Large intestine (tissue), 3 donors: ENCODE measurements around the gene SNRNP48. TPM values are rescaled to one million over a fixed set of nuclear protein-coding genes. Genes with fewer than 3 reads are reported as not detected.

Experiments used
- DNase-seq, 2 donors: peaks; one replicate each; pipeline versions ENCODE4 v3.0.0 to v3.0.0-alpha.2; 2013
- H3K27ac ChIP-seq: one replicate; pipeline ENCODE4 v1.5.1; 2013; ENCODE audit warnings: low read length
- H3K27me3 ChIP-seq: 2 replicates; pipeline ENCODE4 v1.6.1; 2013; ENCODE audit warnings: low read length; ENCODE audit not compliant: control insufficient read depth, insufficient read depth
- H3K36me3 ChIP-seq: 2 replicates; pipeline ENCODE4 v1.6.1; 2013; ENCODE audit warnings: low read length; ENCODE audit not compliant: control insufficient read depth, insufficient read depth
- H3K4me1 ChIP-seq: one replicate; pipeline ENCODE4 v1.6.1; 2013; ENCODE audit warnings: low read length; ENCODE audit not compliant: control insufficient read depth, insufficient read depth
- H3K4me3 ChIP-seq: one replicate; pipeline ENCODE4 v1.5.1; 2013; ENCODE audit warnings: low read length
- H3K9me3 ChIP-seq: one replicate; pipeline ENCODE4 v1.6.1; 2013; ENCODE audit warnings: mild to moderate bottlenecking, low read depth, low read length, moderate library complexity; ENCODE audit not compliant: control insufficient read depth
- WGBS: methylation state at CpG from one replicate; pipeline ENCODE4 v1.1.5; 2013; ENCODE audit warnings: low lambda C conversion rate; ENCODE audit not compliant: insufficient coverage; 5-methylcytosine and 5-hydroxymethylcytosine counted together
- polyA plus RNA-seq: library from polyadenylated mRNA; unstranded; fragments of 120-200 nt; gene quantifications from one replicate; pipeline ENCODE4 v1.2.1, GENCODE V29; 2013

The SNRNP48 gene
- polyA plus RNA-seq, 1 donor: 18.6 TPM

DNA sequence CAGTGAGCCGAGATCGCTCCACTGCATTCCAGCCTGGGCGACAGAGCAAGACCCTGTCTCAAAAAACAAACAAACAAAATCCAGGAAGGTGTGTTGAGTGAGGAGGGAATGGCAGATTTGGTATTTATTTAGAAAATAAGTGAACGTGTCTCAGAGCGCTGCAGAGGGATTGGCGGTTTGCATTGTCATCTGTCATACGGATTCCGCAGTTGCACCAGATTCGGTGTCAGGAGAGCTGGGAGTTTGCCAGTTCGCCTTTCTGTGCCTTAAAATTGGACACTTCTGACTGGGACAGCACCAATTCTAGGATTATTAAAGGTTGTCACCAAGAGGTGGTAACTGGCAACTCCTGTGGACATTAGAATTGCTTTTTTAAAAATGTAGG, 912 bp downstream of the SNRNP48 start:
- WGBS: no CpG with 5 or more reads among the region's 10 CpGs
- Histone ChIP-seq H3K36me3 (peaks cover 18% of the 10 kb centered on the region), H3K27ac (no peak overlapping the region), H3K27me3 (no peaks in the 10 kb centered on the region), H3K4me3 (peak overlapping the region; percentile 99), H3K4me1 (peaks cover 15% of the 10 kb centered on the region), H3K9me3 (no peaks in the 10 kb centered on the region)
- DNase-seq: peak in 1 of 2 donors; percentile 25

DNA sequence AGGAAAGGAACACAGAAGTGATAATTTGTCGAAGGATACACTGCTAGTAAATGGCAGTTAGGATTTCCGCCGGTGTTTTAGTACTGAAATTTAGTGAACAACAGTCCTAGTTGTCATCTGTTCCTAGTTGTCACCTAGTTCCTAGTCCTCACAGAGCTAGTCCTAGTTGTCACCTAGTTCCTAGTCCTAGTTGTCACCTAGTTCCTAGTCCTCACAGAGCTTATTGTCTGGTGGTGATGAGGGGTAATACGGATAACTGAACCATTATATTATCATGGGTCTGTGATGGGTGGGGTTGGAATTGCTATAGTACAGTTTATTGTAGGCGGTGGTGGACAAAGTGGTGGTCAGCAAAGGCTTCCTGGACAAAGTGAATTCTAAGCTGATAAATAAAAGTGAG, 1.8 kb downstream of the SNRNP48 start:
- WGBS: no CpG with 5 or more reads among the region's 5 CpGs
- no peak for DNase-seq
- Histone ChIP-seq H3K4me1 (peaks cover 15% of the 10 kb centered on the region), H3K27me3 (no peaks in the 10 kb centered on the region), H3K27ac (no peak overlapping the region), H3K4me3 (no peak overlapping the region), H3K9me3 (no peaks in the 10 kb centered on the region), H3K36me3 (peaks cover 26% of the 10 kb centered on the region)

DNA sequence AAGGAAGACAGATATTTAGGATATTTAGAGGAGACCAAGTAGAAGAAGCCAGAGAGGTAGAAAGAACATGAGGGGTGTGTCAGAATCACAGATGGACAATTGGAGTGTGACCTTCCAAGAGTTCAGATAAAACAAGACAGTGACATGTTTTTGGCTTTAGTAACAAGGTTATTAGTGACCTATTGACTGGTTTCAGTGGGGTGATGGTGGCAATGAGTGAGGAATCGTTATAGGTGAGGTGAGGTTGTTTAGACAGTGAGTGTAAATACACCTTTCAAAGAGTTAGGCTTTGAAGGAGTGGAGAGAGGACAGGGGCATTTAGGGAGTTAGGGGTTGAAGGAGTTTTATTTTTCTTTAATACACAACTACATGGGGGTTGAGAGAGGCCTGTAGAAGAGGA, 3.2 kb downstream of the SNRNP48 start:
- Histone ChIP-seq H3K36me3 (peaks cover 33% of the 10 kb centered on the region), H3K4me1 (peaks cover 7% of the 10 kb centered on the region), H3K9me3 (no peaks in the 10 kb centered on the region), H3K27me3 (no peaks in the 10 kb centered on the region), H3K27ac (no peak overlapping the region), H3K4me3 (no peak overlapping the region)
- no peak for DNase-seq
- no CpG with 5 or more reads among the region's 1 CpG for WGBS

DNA sequence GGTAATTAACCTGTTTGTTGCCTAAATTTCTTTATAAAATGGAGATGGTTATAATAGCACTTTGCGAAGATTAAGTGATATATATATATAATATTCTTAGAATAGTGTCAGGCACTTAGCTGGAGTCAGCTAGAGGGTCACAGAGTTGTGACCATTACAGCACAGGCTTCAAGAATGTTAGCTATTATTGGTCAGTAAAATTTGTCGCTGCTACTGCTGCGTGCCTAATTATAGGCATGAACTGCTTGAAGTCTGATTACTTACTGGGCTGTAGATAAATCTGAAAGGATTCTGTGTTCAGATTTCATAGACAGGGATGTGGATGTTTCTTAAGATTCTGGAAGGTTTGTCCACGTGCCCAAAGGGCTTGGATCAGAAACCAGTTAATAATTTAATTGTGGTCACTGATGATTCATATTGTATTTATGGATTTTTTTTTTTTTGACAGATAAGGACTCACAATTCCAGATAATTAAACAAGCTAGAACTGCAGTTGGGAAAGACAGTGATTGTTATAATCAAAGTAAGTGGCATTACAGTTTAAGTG, 4.7 kb downstream of the SNRNP48 start:
- Histone ChIP-seq H3K27ac (no peak overlapping the region), H3K4me1 (peaks cover 7% of the 10 kb centered on the region), H3K36me3 (peaks cover 36% of the 10 kb centered on the region), H3K4me3 (no peak overlapping the region), H3K27me3 (no peaks in the 10 kb centered on the region), H3K9me3 (no peaks in the 10 kb centered on the region)
- no peak for DNase-seq
- no CpG with 5 or more reads among the region's 4 CpGs for WGBS

DNA sequence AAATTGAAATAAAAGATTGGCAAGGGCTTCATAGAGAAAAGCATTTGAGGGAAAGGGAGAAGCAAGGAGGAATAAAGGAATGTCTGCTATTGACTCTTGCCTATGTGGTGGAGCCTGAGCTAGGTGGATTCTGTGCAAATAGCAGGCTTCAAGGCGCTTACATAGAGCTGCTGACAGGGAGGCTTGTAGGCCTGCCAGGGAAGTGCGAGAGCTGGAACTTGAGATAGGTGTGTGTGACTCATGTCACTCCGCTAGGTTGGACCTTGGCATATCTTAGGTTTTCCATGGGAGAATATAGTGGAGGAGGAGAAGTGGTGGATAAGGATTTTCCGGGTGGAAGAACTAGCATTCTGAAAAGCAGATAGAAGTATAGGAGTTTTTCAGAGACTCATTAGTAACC, 14.0 kb downstream of the SNRNP48 start:
- DNase-seq: peak; percentile 69 to 78
- Histone ChIP-seq H3K36me3 (peaks cover 57% of the 10 kb centered on the region), H3K4me1 (no peaks in the 10 kb centered on the region), H3K9me3 (no peaks in the 10 kb centered on the region), H3K27ac (peak overlapping the region; percentile 31), H3K27me3 (no peaks in the 10 kb centered on the region), H3K4me3 (no peak overlapping the region)
- 43% methylated on average over 1 of the region's 4 CpGs for WGBS

DNA sequence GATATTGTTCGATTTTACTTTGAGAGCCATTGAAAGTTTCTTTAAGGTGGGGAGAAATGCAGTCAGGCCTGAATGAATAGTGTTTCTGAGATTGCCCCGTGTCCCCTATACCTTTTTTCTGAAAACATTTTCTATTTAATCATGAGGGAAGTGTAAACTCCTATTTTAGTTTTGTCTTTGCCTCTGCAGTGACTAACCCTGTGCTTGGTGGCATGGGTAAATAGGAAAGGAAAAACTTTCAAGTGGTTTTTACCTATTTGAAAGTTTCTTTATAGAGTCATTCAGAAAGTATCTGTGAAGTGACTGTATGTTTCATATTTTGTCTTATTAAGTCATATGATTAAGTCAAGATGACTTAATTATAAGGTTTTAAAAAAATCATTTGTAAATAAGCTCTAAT, 14.5 kb downstream of the SNRNP48 start:
- WGBS: no CpG with 5 or more reads among the region's 2 CpGs
- Histone ChIP-seq H3K4me1 (no peaks in the 10 kb centered on the region), H3K36me3 (peaks cover 57% of the 10 kb centered on the region), H3K27me3 (no peaks in the 10 kb centered on the region), H3K9me3 (no peaks in the 10 kb centered on the region), H3K4me3 (no peak overlapping the region), H3K27ac (peak overlapping the region; percentile 5)
- no peak for DNase-seq

DNA sequence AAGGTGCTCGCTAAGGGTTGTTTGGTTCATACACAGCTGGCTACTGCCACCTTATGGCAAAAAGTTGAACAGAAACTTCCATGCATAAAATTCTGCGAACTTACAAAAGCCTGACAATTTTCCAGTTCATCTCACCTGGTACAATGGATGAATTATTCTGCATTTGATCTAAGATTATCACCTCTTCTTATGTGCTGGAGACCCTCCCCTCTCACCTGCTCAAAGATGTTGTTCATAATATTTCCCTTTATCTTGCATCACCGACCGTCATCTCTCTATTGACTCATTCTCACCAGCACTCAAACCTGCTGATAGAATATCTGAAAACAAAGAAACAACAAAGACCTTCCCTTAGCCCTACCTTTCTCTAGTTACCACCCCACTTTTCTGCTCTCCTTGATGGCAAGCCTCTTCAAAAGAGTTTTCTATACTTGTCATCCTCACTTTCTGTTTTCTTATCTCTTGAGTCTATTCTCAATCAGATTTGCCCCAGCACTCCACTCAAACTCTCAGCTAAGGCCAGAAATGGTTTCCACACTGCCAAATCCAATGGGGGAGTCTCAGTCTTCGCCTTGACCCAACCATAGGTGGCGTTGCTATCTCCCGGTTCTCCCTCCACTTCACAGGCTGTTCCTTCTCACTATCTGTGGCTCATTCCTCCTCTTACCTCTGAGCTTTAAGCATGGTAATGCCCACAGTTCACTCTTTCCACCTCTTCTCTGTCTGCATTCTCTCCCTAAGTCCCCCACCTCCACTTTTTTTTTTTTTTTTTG, 25.8 kb downstream of the SNRNP48 start:
- peaks cover 15% of the 10 kb centered on the region for H3K36me3 ChIP-seq
- H3K4me1 ChIP-seq: no peaks in the 10 kb centered on the region
- peak; percentile 44 to 54 for DNase-seq
- no peak overlapping the region for H3K27ac ChIP-seq
- no peaks in the 10 kb centered on the region for H3K27me3 ChIP-seq
- H3K9me3 ChIP-seq: no peaks in the 10 kb centered on the region
- WGBS: 7% methylated on average over 3 of the region's 7 CpGs
- peak overlapping the region; percentile 7 for H3K4me3 ChIP-seq

DNA sequence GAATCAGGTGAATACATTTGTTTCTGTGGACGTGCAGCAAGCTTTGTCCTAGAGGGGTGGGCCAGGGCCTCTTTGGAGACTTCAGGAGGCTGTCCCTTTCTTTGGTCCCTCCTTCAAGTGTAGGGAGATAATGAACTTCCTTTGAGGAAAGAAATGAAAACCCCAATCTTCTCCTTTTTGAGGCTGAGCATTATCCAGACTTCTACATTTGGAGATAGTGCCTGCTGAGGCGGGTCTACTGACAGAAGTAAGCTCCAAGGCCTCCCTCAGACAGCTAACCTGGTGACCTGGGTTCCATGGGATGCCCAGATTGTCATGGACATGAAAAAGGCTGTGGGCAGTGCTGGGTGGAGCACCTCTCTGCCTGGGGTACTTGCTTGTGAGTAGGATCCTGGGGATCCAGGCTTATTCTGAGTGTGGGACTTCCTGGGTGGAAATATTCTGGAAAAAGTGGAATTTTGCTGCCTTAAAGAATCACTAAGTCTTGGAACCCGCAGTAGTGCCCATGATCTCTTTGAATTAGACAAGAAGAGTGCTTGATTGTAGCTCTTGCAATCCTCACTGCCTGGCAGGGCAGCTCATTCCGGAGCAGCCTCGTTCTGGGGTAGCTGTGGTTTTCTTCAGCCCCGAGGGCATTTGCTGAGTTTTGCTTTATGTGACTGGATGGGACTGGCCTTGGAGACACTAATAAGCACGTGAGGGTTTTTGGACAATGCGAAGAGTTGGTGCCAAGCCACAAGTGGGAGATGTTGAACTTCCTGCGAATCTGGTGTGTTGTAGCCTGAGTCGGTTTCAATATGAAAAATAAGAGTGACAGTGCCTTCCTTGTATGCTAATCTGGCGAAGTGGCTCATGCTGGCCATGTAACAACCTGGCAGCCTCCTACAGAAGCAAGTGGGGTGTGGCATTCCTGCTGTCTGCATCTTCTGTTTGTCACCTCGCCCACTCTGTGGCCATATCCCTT, 28.1 kb downstream of the SNRNP48 start:
- Histone ChIP-seq H3K27ac (no peak overlapping the region), H3K4me3 (no peak overlapping the region), H3K9me3 (no peaks in the 10 kb centered on the region), H3K36me3 (peaks cover 3% of the 10 kb centered on the region), H3K27me3 (no peaks in the 10 kb centered on the region), H3K4me1 (no peaks in the 10 kb centered on the region)
- no CpG with 5 or more reads among the region's 12 CpGs for WGBS
- DNase-seq: no peak

DNA sequence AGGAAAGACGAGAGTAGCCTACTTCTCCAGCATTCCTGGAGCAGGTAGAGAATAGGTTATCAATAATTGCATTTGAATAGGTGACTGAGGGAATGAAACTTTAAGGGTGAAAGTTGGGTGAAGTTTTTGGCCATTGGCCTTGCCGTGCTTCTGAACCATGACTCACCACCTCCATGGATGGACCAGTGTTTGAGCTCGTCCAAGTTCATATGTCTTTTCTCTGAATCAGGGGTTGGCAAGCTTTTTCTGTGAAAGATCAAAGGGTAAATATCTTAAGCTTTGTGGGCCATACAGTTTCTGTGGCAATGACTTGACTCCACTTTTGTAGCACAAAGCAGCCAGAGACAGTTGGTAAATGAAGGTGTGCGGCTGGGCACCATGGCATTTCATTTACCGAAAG, 31.8 kb downstream of the SNRNP48 start:
- Histone ChIP-seq H3K27me3 (no peaks in the 10 kb centered on the region), H3K27ac (no peak overlapping the region), H3K36me3 (no peaks in the 10 kb centered on the region), H3K9me3 (no peaks in the 10 kb centered on the region), H3K4me3 (no peak overlapping the region), H3K4me1 (no peaks in the 10 kb centered on the region)
- WGBS: no CpG with 5 or more reads among the region's 5 CpGs
- no peak for DNase-seq
